Activated naive CD4-positive, alpha-beta T cell treated with anti-CD3 and anti-CD28 coated beads, Interleukin-2, amount 50 U/mL, for 16 hours (primary cell): ENCODE data around the gene UFM1.
"Not testable (repeated sequence)": the region's sequence is repeated elsewhere in the genome, so short reads cannot be mapped to it uniquely, and the experiment has no call there.

Experiments
- DNase-seq: peaks from one replicate; pipeline ENCODE4 v3.0.0-alpha.2; 2020

Gene UFM1

GRCh38 chr13:38366954-38367645 lies 17.4 kb downstream of the UFM1 start:
- DNase-seq, result no peak

DNA sequence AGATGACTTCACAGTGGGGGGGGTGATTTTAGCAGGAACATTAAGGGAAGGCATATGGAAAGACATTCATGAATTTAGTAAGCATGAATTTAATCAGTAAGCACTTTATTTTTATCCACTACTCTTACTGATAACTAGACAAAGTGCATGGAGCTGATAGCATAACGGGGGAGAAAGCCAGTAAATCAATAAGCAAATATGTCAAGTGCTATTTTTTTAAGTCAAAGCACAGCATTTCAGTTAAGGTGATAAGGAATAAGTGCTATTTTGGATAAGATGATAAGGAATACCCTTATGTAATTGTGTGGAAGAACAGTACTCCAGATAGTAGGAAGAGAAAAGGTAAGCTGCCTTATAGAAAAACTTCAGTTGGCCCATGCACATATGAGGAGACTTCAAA lies 19.4 kb downstream of the UFM1 start:
- no peak for DNase-seq

GRCh38 chr13:38370096-38370495 lies 20.4 kb downstream of the UFM1 start:
- DNase-seq, result not testable (repeated sequence)

DNA sequence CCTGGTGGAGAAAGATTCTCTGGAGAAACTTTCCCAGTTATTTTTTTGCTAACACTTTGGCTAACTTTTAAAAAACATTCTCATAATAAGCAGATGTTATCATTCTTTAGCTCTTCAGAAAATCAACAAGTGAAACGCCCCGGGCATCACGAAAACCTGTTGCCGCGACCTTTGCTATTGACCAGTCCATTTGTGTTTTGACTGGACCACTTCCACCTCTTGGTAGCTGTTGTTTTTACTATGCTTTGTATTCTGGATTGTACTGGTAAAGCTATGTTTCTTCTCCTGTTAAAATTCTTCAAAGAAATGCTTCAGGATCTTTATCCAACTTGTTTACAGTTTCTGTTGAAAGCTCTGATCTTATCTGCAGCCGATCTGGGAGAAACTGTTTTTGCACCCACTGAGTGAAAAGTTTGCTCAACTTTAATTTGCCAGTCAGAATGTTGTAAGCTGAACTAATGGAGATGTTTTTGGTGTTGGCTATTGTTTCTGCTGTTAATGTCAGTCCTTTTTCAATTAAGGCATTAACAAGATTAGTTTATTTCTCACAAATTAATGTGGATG lies 23.3 kb downstream of the UFM1 start:
- no peak for DNase-seq

GRCh38 chr13:38376546-38376945 lies 26.9 kb downstream of the UFM1 start:
- no peak for DNase-seq

- no peak for DNase-seq
These were observed 32.2 kb downstream of the UFM1 start for GRCh38 chr13:38381890-38382289.

DNA sequence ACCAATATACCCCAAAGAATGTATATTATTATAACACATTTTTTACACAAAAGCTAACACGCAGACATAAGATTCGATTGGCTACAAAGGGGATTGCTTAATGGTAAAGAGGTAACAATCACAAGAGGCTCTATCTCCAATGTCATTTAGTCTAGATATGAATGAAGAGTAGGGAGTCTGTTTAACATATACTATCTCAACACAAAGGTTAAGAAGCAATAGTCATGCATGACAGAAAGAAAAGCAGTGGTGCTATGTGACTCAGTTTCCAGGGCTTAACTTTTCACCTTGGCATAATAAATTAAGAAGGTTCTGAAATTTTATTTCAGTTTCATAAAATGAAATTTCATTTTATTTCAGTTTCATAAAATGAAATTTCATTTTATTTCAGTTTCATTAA lies 33.3 kb downstream of the UFM1 start:
- DNase-seq, result no peak

DNA sequence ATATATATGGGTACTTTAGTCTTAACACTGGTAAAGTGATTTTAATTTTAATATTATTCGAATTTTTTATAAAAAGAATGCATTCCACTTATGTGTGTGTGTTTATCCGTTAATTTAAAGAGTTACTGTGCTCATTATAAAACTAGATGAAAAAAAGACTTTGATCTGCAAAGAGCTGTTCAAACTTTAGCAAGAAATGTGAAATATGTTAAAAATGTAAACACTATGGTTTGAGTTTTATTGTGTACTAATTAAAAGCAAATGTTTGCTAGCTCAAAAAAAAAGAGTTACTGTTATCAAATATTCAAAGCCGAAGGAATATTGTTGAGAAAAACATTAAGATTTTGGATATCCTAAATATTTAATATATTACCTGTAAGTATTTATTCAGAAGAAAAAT lies 34.5 kb downstream of the UFM1 start:
- DNase-seq, result no peak

GRCh38 chr13:38385153-38385891 lies 35.7 kb downstream of the UFM1 start:
- DNase-seq, result no peak

DNA sequence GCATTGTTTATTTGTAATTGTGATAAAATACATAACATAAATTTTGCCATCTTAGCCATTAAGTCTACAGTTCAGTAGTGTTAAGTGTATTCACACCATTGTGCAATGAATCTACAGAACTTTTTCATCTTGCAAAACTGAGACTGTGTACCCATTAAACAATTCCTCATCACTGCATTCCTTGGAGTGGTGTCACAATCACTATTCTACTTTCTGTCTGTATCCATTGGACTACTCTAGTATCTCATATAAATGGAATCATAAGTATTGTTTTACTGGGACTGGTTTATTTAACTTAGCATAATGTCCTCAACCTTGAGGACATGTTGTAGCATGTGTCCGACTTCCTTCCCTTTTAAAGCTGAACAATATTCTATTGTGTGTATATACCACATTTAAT lies 36.8 kb downstream of the UFM1 start:
- DNase-seq, result no peak

GRCh38 chr13:38391341-38391740 lies 41.7 kb downstream of the UFM1 start:
- DNase-seq, result no peak

- no peak for DNase-seq
These were observed 45.3 kb downstream of the UFM1 start for GRCh38 chr13:38394777-38395496.

GRCh38 chr13:38395497-38395788 lies 45.8 kb downstream of the UFM1 start:
- no peak for DNase-seq

GRCh38 chr13:38398711-38399493 lies 49.3 kb downstream of the UFM1 start:
- DNase-seq, result no peak

DNA sequence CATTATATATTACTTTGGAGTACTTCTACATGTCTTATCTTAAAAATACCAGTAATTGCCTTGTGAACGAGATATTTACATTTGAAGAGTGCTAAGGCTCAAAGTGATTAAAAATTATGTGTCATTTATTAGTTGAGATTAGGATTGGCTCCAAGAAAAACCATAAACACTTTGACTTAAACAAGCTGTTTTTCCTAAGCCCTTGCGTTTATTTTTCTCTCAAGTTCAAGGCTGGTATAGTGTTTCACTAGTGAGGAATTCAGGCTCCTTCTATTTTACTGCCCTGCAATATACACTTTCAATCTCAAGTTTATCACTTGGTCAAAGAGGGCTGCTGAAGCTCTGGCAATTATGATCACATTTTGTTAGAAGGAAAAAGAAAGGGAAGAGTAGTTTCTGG lies 49.9 kb downstream of the UFM1 start:
- no peak for DNase-seq

DNA sequence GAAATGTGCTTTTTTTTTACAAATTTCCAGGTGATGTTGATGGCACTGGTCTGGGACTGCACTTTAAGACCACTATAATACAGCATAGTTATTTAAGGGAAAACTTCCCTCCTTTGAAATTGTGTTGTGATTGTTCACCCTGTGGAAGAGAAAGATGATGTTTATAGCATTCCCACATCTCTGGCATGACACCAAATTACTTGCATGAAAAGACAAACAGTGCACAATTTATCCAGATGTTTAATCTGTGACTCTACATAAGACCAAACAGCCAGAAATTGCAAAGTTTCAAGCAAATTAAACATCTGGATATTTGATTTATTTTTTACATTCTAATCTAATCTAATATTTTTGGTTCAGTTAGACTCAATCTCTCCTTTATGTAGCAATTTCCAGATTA lies 51.6 kb downstream of the UFM1 start:
- no peak for DNase-seq

- DNase-seq, result no peak
These were observed 55.6 kb downstream of the UFM1 start for GRCh38 chr13:38405216-38405615.

- DNase-seq, result no peak
These were observed 60.1 kb downstream of the UFM1 start for GRCh38 chr13:38409771-38410170.

DNA sequence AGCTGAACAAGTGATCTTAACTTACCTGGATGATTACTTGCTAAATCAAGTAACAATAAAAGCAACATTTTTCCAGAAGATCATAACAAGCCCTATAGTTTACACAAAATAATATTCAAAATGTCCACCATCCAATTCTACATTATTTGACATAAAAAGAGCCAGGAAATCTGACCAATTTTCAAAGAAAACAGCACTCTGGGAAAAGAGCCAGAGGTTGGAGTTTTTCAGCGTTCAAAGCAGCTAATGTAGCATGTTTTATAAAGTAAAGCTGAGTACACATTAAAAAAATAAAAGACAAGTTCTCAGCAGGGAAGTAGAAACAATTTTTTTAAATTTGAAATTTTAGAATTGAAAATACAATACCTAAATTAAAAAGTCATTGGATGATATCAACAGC lies 62.6 kb downstream of the UFM1 start:
- DNase-seq, result no peak
